DND-41 (cell line): Measurements from ENCODE around the gene ANTKMT.

Experiments
- ATAC-seq: fragments of 200-7000 bp; cut with Tn5 transposase; 3 replicates; pipeline ENCODE4 v1.9.1; 2021; ENCODE audit warnings: low read depth; ENCODE audit not compliant: insufficient read depth
- DNase-seq: peaks from one replicate; pipeline ENCODE4 v3.0.0-alpha.2; 2020
- H2AFZ ChIP-seq: 2 replicates; pipeline ENCODE4 v1.6.0; 2012; ENCODE audit warnings: low read depth, low read length
- H3K27ac ChIP-seq: 2 replicates; pipeline ENCODE4 v1.5.1; 2012; ENCODE audit warnings: low read length, inconsistent platforms
- H3K27me3 ChIP-seq: fragments of 200-600 bp; sonication (generic); 2 replicates; pipeline ENCODE4 v1.6.0; 2012; ENCODE audit warnings: low read length, mild to moderate bottlenecking, inconsistent platforms; ENCODE audit not compliant: insufficient read depth, poor library complexity
- H3K36me3 ChIP-seq: 2 replicates; pipeline ENCODE4 v1.5.1; 2012; ENCODE audit warnings: low read length, inconsistent platforms; ENCODE audit not compliant: insufficient read depth
- H3K4me1 ChIP-seq: 2 replicates; pipeline ENCODE4 v1.5.1; 2012; ENCODE audit warnings: mild to moderate bottlenecking, low read length; ENCODE audit not compliant: insufficient read depth
- H3K4me2 ChIP-seq: 2 replicates; pipeline ENCODE4 v1.6.0; 2012; ENCODE audit warnings: mild to moderate bottlenecking, moderate library complexity, low read length, inconsistent platforms; ENCODE audit not compliant: insufficient read depth
- H3K4me3 ChIP-seq, 2 experiments: fragments of 200-600 bp in 1 of 2; shearing (Covaris generic) in 1 of 2; 2 replicates each; pipeline ENCODE4 v1.5.1; 2012 to 2016; ENCODE audit warnings: inconsistent platforms in 2 of 2, low read length in 2 of 2, mild to moderate bottlenecking in 2 of 2, low read depth in 1 of 2, moderate library complexity in 1 of 2
- H3K79me2 ChIP-seq: 2 replicates; pipeline ENCODE4 v1.6.0; 2012; ENCODE audit warnings: low read length, inconsistent platforms; ENCODE audit not compliant: insufficient read depth
- H3K9ac ChIP-seq: 2 replicates; pipeline ENCODE4 v1.6.0; 2012; ENCODE audit warnings: low read depth, mild to moderate bottlenecking, inconsistent platforms, low read length, moderate library complexity
- H3K9me3 ChIP-seq: 2 replicates; pipeline ENCODE4 v1.5.1; 2012; ENCODE audit warnings: low read length, moderate library complexity, mild to moderate bottlenecking, inconsistent platforms; ENCODE audit not compliant: insufficient read depth, severe bottlenecking
- H4K20me1 ChIP-seq: 2 replicates; pipeline ENCODE4 v1.6.0; 2012; ENCODE audit warnings: low read length; ENCODE audit not compliant: insufficient read depth
- CTCF ChIP-seq: IDR thresholded peaks from 2 replicates; pipeline ENCODE4 v1.5.1; 2012; ENCODE audit warnings: borderline replicate concordance, low read length, moderate library complexity, mild to moderate bottlenecking; ENCODE audit not compliant: poor library complexity, severe bottlenecking; ENCODE audit errors: extremely low read depth
- EZH2 ChIP-seq: IDR thresholded peaks from 3 replicates; pipeline ENCODE4 v1.6.1; 2012; ENCODE audit warnings: borderline replicate concordance, low read depth, mild to moderate bottlenecking, moderate library complexity, low read length, inconsistent platforms; ENCODE audit not compliant: severe bottlenecking

Gene ANTKMT

GRCh38 chr16:734981-735881, 14.3 kb downstream of the ANTKMT start:
- Histone ChIP-seq H3K79me2 (peaks cover 13% of the 10 kb centered on the region), H3K27me3 (no peaks in the 10 kb centered on the region), H3K27ac (no peak overlapping the region), H3K9ac (no peak overlapping the region), H2AFZ (no peak overlapping the region), H4K20me1 (peaks cover 9% of the 10 kb centered on the region; the same call in 1 of the 2 replicates), H3K4me1 (peaks cover 11% of the 10 kb centered on the region), H3K9me3 (no peaks in the 10 kb centered on the region), H3K4me3 (no peak overlapping the region), H3K4me2 (no peak overlapping the region), H3K36me3 (peaks cover 81% of the 10 kb centered on the region)
- DNase-seq (no peak), ATAC-seq (no peak)
- TF ChIP-seq EZH2 (no peak), CTCF (no peak)

GRCh38 chr16:735982-736453, 15.1 kb downstream of the ANTKMT start:
- Histone ChIP-seq H3K4me1 (peaks cover 14% of the 10 kb centered on the region), H3K36me3 (peaks cover 75% of the 10 kb centered on the region), H2AFZ (no peak overlapping the region), H3K27me3 (no peaks in the 10 kb centered on the region), H3K4me2 (no peak overlapping the region), H3K79me2 (peaks cover 18% of the 10 kb centered on the region), H3K4me3 (no peak overlapping the region), H3K9me3 (no peaks in the 10 kb centered on the region), H3K27ac (no peak overlapping the region), H3K9ac (no peak overlapping the region), H4K20me1 (peaks cover 4% of the 10 kb centered on the region; the same call in 1 of the 2 replicates)
- DNase-seq (no peak), ATAC-seq (no peak)
- TF ChIP-seq EZH2 = no peak
- TF ChIP-seq CTCF = no peak

- Histone ChIP-seq H3K9me3 (no peaks in the 10 kb centered on the region), H3K79me2 (peaks cover 18% of the 10 kb centered on the region), H3K9ac (no peak overlapping the region), H3K36me3 (peaks cover 65% of the 10 kb centered on the region), H4K20me1 (peaks cover 4% of the 10 kb centered on the region; the same call in 1 of the 2 replicates), H3K4me1 (peaks cover 19% of the 10 kb centered on the region), H2AFZ (no peak overlapping the region), H3K27ac (no peak overlapping the region), H3K27me3 (no peaks in the 10 kb centered on the region), H3K4me2 (no peak overlapping the region), H3K4me3 (no peak overlapping the region)
- DNase-seq (no peak), ATAC-seq (no peak)
- TF ChIP-seq EZH2 (no peak), CTCF (no peak)
Measured at GRCh38 chr16:736936-737481, 16.1 kb downstream of the ANTKMT start.
